H9 (cell line): ENCODE measurements around the gene BIRC6. TPM values are rescaled to one million over a fixed set of nuclear protein-coding genes. Genes with fewer than 3 reads are reported as not detected.

Experiments
- DNase-seq: peaks from one replicate; pipeline ENCODE4 v3.0.0-alpha.2; 2017
- H2AFZ ChIP-seq: one replicate; pipeline ENCODE4 v1.6.1; 2013; ENCODE audit warnings: mild to moderate bottlenecking, low read length, control low read depth, moderate library complexity
- H2AK5ac ChIP-seq: 2 replicates; pipeline ENCODE4 v1.6.1; 2013; ENCODE audit warnings: low read length, control low read depth, mixed read lengths; ENCODE audit not compliant: insufficient read length
- H2BK120ac ChIP-seq: one replicate; pipeline ENCODE4 v1.6.1; 2013; ENCODE audit warnings: low read depth, mild to moderate bottlenecking, low read length, control low read depth, inconsistent platforms; ENCODE audit not compliant: poor library complexity, severe bottlenecking
- H2BK12ac ChIP-seq: 2 replicates; pipeline ENCODE4 v1.6.1; 2013; ENCODE audit warnings: low read length, control low read depth, mixed read lengths, low read depth; ENCODE audit not compliant: insufficient read length
- H2BK15ac ChIP-seq: 2 replicates; pipeline ENCODE4 v1.6.1; 2013; ENCODE audit warnings: low read depth, low read length, control low read depth
- H2BK20ac ChIP-seq: one replicate; pipeline ENCODE4 v1.6.1; 2013; ENCODE audit warnings: low read depth, mild to moderate bottlenecking, low read length, control low read depth, inconsistent platforms; ENCODE audit not compliant: poor library complexity, severe bottlenecking
- H2BK5ac ChIP-seq: 2 replicates; pipeline ENCODE4 v1.6.1; 2013; ENCODE audit warnings: low read length, control low read depth, mixed read lengths; ENCODE audit not compliant: insufficient read length
- H3K14ac ChIP-seq: 2 replicates; pipeline ENCODE4 v1.6.1; 2013; ENCODE audit warnings: low read length, control low read depth; ENCODE audit not compliant: insufficient read depth
- H3K18ac ChIP-seq: 2 replicates; pipeline ENCODE4 v1.6.1; 2013; ENCODE audit warnings: low read depth, mild to moderate bottlenecking, mixed read lengths, low read length, control low read depth; ENCODE audit not compliant: insufficient read length
- H3K23ac ChIP-seq: 2 replicates; pipeline ENCODE4 v1.6.1; 2013; ENCODE audit warnings: low read length, control low read depth, mixed read lengths, low read depth; ENCODE audit not compliant: insufficient read length
- H3K23me2 ChIP-seq: 2 replicates; pipeline ENCODE4 v1.6.1; 2013; ENCODE audit warnings: low read depth, mild to moderate bottlenecking, mixed read lengths, low read length, control low read depth; ENCODE audit not compliant: insufficient read length, poor library complexity, severe bottlenecking
- H3K27ac ChIP-seq: 2 replicates; pipeline ENCODE4 v1.5.1; 2013; ENCODE audit warnings: low read length, control low read depth, mixed read lengths, low read depth; ENCODE audit not compliant: insufficient read length
- H3K27me3 ChIP-seq: 2 replicates; pipeline ENCODE4 v1.6.1; 2013; ENCODE audit warnings: low read length, control low read depth, inconsistent platforms; ENCODE audit not compliant: insufficient read depth
- H3K4ac ChIP-seq: 2 replicates; pipeline ENCODE4 v1.6.1; 2013; ENCODE audit warnings: low read depth, mild to moderate bottlenecking, control low read depth, inconsistent platforms, low read length, moderate library complexity
- H3K4me1 ChIP-seq: 2 replicates; pipeline ENCODE4 v1.6.1; 2013; ENCODE audit warnings: low read length, control low read depth, inconsistent platforms; ENCODE audit not compliant: insufficient read depth
- H3K4me2 ChIP-seq: 2 replicates; pipeline ENCODE4 v1.6.1; 2013; ENCODE audit warnings: low read length, control low read depth, mixed read lengths; ENCODE audit not compliant: insufficient read length, insufficient read depth
- H3K56ac ChIP-seq: 2 replicates; pipeline ENCODE4 v1.6.1; 2013; ENCODE audit warnings: low read depth, mild to moderate bottlenecking, mixed read lengths, low read length, control low read depth; ENCODE audit not compliant: insufficient read length
- H3K79me1 ChIP-seq: 2 replicates; pipeline ENCODE4 v1.6.1; 2013; ENCODE audit warnings: low read depth, mild to moderate bottlenecking, moderate library complexity, low read length, control low read depth, inconsistent platforms; ENCODE audit not compliant: insufficient read depth, poor library complexity, severe bottlenecking
- H3K79me2 ChIP-seq: 2 replicates; pipeline ENCODE4 v1.6.1; 2013; ENCODE audit warnings: low read length, control low read depth, inconsistent platforms; ENCODE audit not compliant: insufficient read depth
- H3K9ac ChIP-seq: 2 replicates; pipeline ENCODE4 v1.6.1; 2013; ENCODE audit warnings: low read length, control low read depth, mixed read lengths; ENCODE audit not compliant: insufficient read length; ENCODE audit errors: extremely low read depth
- H3K9me3 ChIP-seq: one replicate; pipeline ENCODE4 v1.6.1; 2013; ENCODE audit warnings: low read depth, low read length, inconsistent platforms; ENCODE audit not compliant: control insufficient read depth
- H3T11ph ChIP-seq: one replicate; pipeline ENCODE4 v1.6.1; 2013; ENCODE audit warnings: mild to moderate bottlenecking, low read length, control low read depth, inconsistent platforms
- H4K20me1 ChIP-seq: one replicate; pipeline ENCODE4 v1.6.1; 2013; ENCODE audit not compliant: control insufficient read depth, insufficient read length, insufficient read depth
- H4K5ac ChIP-seq: 2 replicates; pipeline ENCODE4 v1.6.1; 2013; ENCODE audit warnings: low read depth, mild to moderate bottlenecking, mixed read lengths, low read length, control low read depth; ENCODE audit not compliant: insufficient read length
- H4K8ac ChIP-seq: replicated peaks from 2 replicates; pipeline ENCODE4 v1.6.1; 2013; ENCODE audit warnings: low read length, control low read depth, mixed read lengths, low read depth; ENCODE audit not compliant: insufficient read length
- H4K91ac ChIP-seq: 2 replicates; pipeline ENCODE4 v1.6.1; 2013; ENCODE audit warnings: low read depth, mild to moderate bottlenecking, moderate library complexity, mixed read lengths, low read length, control low read depth; ENCODE audit not compliant: insufficient read length
- H3K27ac Mint-ChIP-seq, 3 experiments: 2 replicates in 2 of 3; 3 replicates in 1 of 3; pipeline ENCODE4 v1.8.0; 2020 to 2021; ENCODE audit warnings: mixed read lengths in 3 of 3, mild to moderate bottlenecking in 1 of 3, moderate library complexity in 1 of 3
- H3K27me3 Mint-ChIP-seq: 2 replicates; pipeline ENCODE4 v1.8.0; 2021; ENCODE audit warnings: low read depth, mild to moderate bottlenecking, moderate library complexity, mixed read lengths
- H3K36me3 Mint-ChIP-seq, 3 experiments: 2 replicates in 2 of 3; 3 replicates in 1 of 3; pipeline ENCODE4 v1.8.0; 2020 to 2021; ENCODE audit warnings: low read depth in 3 of 3, mixed read lengths in 3 of 3; ENCODE audit not compliant: insufficient read depth in 1 of 3
- H3K4me1 Mint-ChIP-seq, 2 experiments: 2 replicates each; pipeline ENCODE4 v1.8.0; 2020; ENCODE audit warnings: mixed read lengths in 2 of 2
- H3K4me3 Mint-ChIP-seq, 2 experiments: 2 replicates in 1 of 2; 3 replicates in 1 of 2; pipeline ENCODE4 v1.8.0; 2020 to 2021; ENCODE audit warnings: mild to moderate bottlenecking in 2 of 2, mixed read lengths in 2 of 2, moderate library complexity in 1 of 2
- H3K9me3 Mint-ChIP-seq, 2 experiments: 2 replicates in 1 of 2; 3 replicates in 1 of 2; pipeline ENCODE4 v1.8.0; 2020; ENCODE audit warnings: mild to moderate bottlenecking in 2 of 2, mixed read lengths in 2 of 2, moderate library complexity in 1 of 2
- CTCF ChIP-seq: fragments of 200-600 bp; sonication (generic); conservative IDR thresholded peaks from 3 replicates; pipeline ENCODE4 v1.8.0; 2021; ENCODE audit warnings: antibody characterized with exemption, mild to moderate bottlenecking
- WGBS: extraction: QIAGEN DNeasy Blood & Tissue Kit; methylation state at CpG from one replicate; pipeline ENCODE4 v1.1.7; 2013; ENCODE audit warnings: missing lambda C conversion rate, low lambda C conversion rate, mixed read lengths; ENCODE audit not compliant: insufficient read length; ENCODE audit errors: extremely low coverage; 5-methylcytosine and 5-hydroxymethylcytosine counted together
- total RNA-seq: library from RNA; stranded (reverse); gene quantifications from 2 replicates; pipeline ENCODE4 v1.2.1, GENCODE V29; 2021

BIRC6 gene
- total RNA-seq, 1 experiment from 2014 or later: 78.8 TPM

DNA sequence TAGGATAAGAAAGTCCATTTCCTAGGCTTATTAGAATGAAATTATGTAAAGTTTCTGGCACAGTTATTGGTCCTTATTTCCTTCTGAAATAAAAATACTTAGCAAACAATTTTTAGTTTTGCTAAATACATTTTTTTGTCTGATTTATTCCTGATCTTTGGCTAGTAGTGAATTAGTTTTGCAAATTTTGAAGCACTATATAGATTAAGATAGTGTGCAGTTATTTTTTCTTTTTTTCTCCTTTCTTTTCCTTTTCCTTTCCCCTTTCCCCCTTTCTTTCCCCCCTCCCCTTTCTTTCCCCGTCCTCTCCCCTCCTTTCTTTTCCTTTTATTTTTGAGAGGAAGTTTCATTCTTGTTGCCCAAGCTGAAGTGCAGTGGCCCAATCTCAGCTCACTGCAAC lies 59.7 kb downstream of the BIRC6 start:
- H3T11ph ChIP-seq: no peak overlapping the region
- no peaks in the 10 kb centered on the region; the same call in 1 of the 2 replicates for H3K79me2 ChIP-seq
- TF ChIP-seq CTCF: no peak
- H2AK5ac ChIP-seq: no peak overlapping the region
- no peak overlapping the region for H3K56ac ChIP-seq
- H3K27me3 ChIP-seq: no peaks in the 10 kb centered on the region
- Mint-ChIP-seq H3K36me3 (peaks cover 22 to 49% (median 35%) of the 10 kb centered on the region in 3 experiments; a peak in 6 of 7 replicates), H3K27ac (no peak overlapping the region; a peak in 1 of 7 replicates), H3K4me3 (no peak overlapping the region), H3K27me3 (no peaks in the 10 kb centered on the region), H3K4me1 (peaks cover 2 to 3% of the 10 kb centered on the region in 2 experiments; a peak in 3 of 4 replicates), H3K9me3 (no peaks in the 10 kb centered on the region)
- H2BK5ac ChIP-seq: no peak overlapping the region
- no peak for DNase-seq
- H4K8ac ChIP-seq: no peak overlapping the region
- H2BK120ac ChIP-seq: no peak overlapping the region
- H4K20me1 ChIP-seq: no peaks in the 10 kb centered on the region
- H3K4me2 ChIP-seq: no peak overlapping the region
- no peak overlapping the region for H3K18ac ChIP-seq
- no peak overlapping the region for H3K9ac ChIP-seq
- H3K14ac ChIP-seq: no peak overlapping the region
- H2BK20ac ChIP-seq: no peak overlapping the region
- H2AFZ ChIP-seq: no peak overlapping the region
- no peak overlapping the region for H3K27ac ChIP-seq
- no peak overlapping the region for H4K5ac ChIP-seq
- H3K23ac ChIP-seq: no peak overlapping the region
- no peak overlapping the region for H3K4ac ChIP-seq
- no peaks in the 10 kb centered on the region for H3K9me3 ChIP-seq
- WGBS: no CpG with 5 or more reads among the region's 1 CpG
- H2BK15ac ChIP-seq: no peak overlapping the region
- no peaks in the 10 kb centered on the region for H3K4me1 ChIP-seq
- H3K23me2 ChIP-seq: no peaks in the 10 kb centered on the region
- no peak overlapping the region for H2BK12ac ChIP-seq
- peaks cover 3% of the 10 kb centered on the region for H3K79me1 ChIP-seq
- H4K91ac ChIP-seq: no peak overlapping the region
